Smooth muscle cell (in vitro differentiated cells): Measurements from ENCODE around the gene PPM1H. TPM values are rescaled to one million over a fixed set of nuclear protein-coding genes. Genes with fewer than 3 reads are reported as not detected.

Experiments
- DNase-seq: peaks from one replicate; lab custom pipeline; 2025; ENCODE audit not compliant: unreplicated experiment; lab: John Stamatoyannopoulos, UW
- H2AFZ ChIP-seq: fragments of 200-600 bp; sonication (generic); 2 replicates; pipeline ENCODE4 v1.6.0; 2016; ENCODE audit warnings: antibody characterized with exemption, low read depth, mild to moderate bottlenecking
- H3F3A ChIP-seq: fragments of 200-600 bp; sonication (generic); 2 replicates; pipeline ENCODE4 v1.6.0; 2017; ENCODE audit warnings: antibody characterized with exemption, low read depth
- H3K27ac ChIP-seq: fragments of 200-600 bp; sonication (generic); 2 replicates; pipeline ENCODE4 v1.5.1; 2016; ENCODE audit warnings: low read depth, mild to moderate bottlenecking
- H3K27me3 ChIP-seq: fragments of 200-600 bp; sonication (generic); 2 replicates; pipeline ENCODE4 v1.6.1; 2016; ENCODE audit warnings: low read depth, mild to moderate bottlenecking
- H3K36me3 ChIP-seq: fragments of 200-600 bp; sonication (generic); 2 replicates; pipeline ENCODE4 v1.5.1; 2016; ENCODE audit warnings: low read depth
- H3K4me1 ChIP-seq: fragments of 200-600 bp; sonication (generic); 2 replicates; pipeline ENCODE4 v1.5.1; 2016; ENCODE audit warnings: low read depth
- H3K4me2 ChIP-seq: fragments of 200-600 bp; sonication (generic); 2 replicates; pipeline ENCODE4 v1.6.0; 2016; ENCODE audit warnings: mild to moderate bottlenecking
- H3K4me3 ChIP-seq: fragments of 200-600 bp; sonication (generic); 2 replicates; pipeline ENCODE4 v1.5.1; 2016; ENCODE audit warnings: mild to moderate bottlenecking
- H3K79me2 ChIP-seq: fragments of 200-600 bp; sonication (generic); 2 replicates; pipeline ENCODE4 v1.6.0; 2016; ENCODE audit warnings: low read depth, mild to moderate bottlenecking
- H3K9ac ChIP-seq: fragments of 200-600 bp; sonication (generic); 2 replicates; pipeline ENCODE4 v1.6.0; 2016; ENCODE audit warnings: low read depth
- H3K9me3 ChIP-seq: fragments of 200-600 bp; sonication (generic); replicated peaks from 2 replicates; pipeline ENCODE4 v1.5.1; 2016; ENCODE audit warnings: low read depth
- H4K20me1 ChIP-seq: fragments of 200-600 bp; sonication (generic); 2 replicates; pipeline ENCODE4 v1.6.0; 2016; ENCODE audit warnings: low read depth
- WGBS: methylation state at CpG from one replicate; pipeline ENCODE4 v1.1.7; 2016; ENCODE audit warnings: low lambda C conversion rate; 5-methylcytosine and 5-hydroxymethylcytosine counted together
- polyA plus RNA-seq: library from polyadenylated mRNA; unstranded; fragments of >200 nt; fragmentation: Nextera tagmentation; extraction: Ambion mirVana; gene quantifications from 2 replicates; pipeline ENCODE4 v1.2.1, GENCODE V29; 2016
- total RNA-seq: library from RNA; depleted of rRNA; stranded (reverse); fragments of >200 nt; gene quantifications from 2 replicates; pipeline ENCODE4 v1.2.3, GENCODE V29; 2014
- TF ChIP-seq, protein P1 (sequence below): fragments of 200-600 bp; sonication (generic); IDR thresholded peaks from 2 replicates; pipeline ENCODE4 v1.5.1; 2017; ENCODE audit warnings: borderline replicate concordance, mild to moderate bottlenecking, antibody characterized with exemption; ENCODE audit not compliant: insufficient read depth, poor library complexity, severe bottlenecking

The PPM1H gene
- total and polyA plus RNA-seq, 2 experiments from 2014 or later: 0.56 to 3.6 TPM

DNA sequence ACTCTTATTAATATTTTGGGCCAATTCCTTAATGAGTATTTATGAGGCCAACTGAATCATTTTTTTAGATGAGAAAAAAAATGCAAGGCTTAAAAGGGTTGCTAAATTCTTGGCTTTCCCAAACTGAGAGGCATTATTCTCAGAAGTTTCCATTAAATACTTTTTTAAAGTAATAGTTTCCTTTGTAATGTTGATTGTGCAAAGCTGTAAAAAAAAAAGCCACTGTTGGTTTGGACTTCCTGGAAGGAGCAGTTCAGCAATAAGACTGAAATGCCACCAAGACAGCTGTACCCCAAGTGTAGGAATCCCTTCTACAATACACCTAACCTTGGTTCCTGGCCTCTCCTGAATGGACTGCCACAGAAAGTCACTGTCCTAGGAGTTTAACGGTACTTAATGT, 237.1 kb downstream of the PPM1H start:
- TF ChIP-seq, protein P1, sequence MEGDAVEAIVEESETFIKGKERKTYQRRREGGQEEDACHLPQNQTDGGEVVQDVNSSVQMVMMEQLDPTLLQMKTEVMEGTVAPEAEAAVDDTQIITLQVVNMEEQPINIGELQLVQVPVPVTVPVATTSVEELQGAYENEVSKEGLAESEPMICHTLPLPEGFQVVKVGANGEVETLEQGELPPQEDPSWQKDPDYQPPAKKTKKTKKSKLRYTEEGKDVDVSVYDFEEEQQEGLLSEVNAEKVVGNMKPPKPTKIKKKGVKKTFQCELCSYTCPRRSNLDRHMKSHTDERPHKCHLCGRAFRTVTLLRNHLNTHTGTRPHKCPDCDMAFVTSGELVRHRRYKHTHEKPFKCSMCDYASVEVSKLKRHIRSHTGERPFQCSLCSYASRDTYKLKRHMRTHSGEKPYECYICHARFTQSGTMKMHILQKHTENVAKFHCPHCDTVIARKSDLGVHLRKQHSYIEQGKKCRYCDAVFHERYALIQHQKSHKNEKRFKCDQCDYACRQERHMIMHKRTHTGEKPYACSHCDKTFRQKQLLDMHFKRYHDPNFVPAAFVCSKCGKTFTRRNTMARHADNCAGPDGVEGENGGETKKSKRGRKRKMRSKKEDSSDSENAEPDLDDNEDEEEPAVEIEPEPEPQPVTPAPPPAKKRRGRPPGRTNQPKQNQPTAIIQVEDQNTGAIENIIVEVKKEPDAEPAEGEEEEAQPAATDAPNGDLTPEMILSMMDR: no peak
- Histone ChIP-seq H3K27me3 (no peaks in the 10 kb centered on the region), H3K4me3 (no peak overlapping the region), H3K36me3 (no peaks in the 10 kb centered on the region), H3K4me2 (no peak overlapping the region), H3K27ac (no peak overlapping the region), H3K9me3 (no peaks in the 10 kb centered on the region), H3K79me2 (no peaks in the 10 kb centered on the region), H3K9ac (no peak overlapping the region), H2AFZ (no peak overlapping the region), H3F3A (peaks cover 3% of the 10 kb centered on the region), H3K4me1 (peaks cover 15% of the 10 kb centered on the region), H4K20me1 (no peaks in the 10 kb centered on the region)
- WGBS: 88% methylated on average over 1 of the region's 1 CpG
- no peak for DNase-seq

DNA sequence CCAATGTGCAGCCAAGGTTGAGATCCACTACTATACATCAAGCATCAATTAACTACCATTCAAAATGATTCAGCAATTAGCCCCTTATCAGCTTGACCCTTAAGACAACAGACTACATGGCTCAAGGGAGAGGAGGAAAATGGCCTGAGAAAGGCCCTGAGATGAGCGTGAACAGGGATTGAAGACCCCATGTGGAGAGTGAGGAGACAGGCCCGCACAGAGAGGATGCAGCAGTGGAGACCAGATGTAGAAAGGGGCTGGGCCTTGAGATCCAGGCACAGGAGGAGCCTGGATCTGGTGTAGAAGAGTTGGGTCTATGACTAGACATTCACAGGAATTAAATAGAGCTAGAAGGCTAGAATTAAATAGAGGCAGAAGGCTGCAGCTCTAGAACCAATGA, 239.3 kb downstream of the PPM1H start:
- Histone ChIP-seq H3F3A (no peaks in the 10 kb centered on the region), H3K4me2 (no peak overlapping the region), H3K4me3 (no peak overlapping the region), H3K9me3 (no peaks in the 10 kb centered on the region), H3K27me3 (no peaks in the 10 kb centered on the region), H3K27ac (no peak overlapping the region), H3K79me2 (no peaks in the 10 kb centered on the region), H3K36me3 (no peaks in the 10 kb centered on the region), H2AFZ (no peak overlapping the region), H3K9ac (no peak overlapping the region), H3K4me1 (no peaks in the 10 kb centered on the region), H4K20me1 (no peaks in the 10 kb centered on the region)
- no peak for DNase-seq
- TF ChIP-seq, protein P1: no peak
- 75% methylated on average over 2 of the region's 2 CpGs for WGBS

DNA sequence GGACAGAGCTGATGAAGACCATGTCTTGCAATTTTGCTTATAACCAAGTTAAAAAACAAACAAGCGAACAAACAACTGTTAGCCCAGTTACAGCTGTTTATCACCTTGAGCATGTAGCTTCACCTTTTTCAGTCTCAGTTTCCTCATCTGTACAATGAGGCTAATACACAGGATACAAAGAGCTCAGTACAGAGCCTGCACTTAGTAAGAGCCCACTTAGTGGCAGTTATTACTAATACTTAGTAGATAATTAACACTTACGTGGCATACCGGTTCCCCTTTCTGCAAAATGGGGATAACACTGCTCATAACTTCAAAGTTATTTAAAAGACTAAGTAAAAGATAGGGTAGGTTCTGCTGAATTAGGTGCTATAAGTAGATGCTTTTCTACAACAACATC, 240.3 kb downstream of the PPM1H start:
- Histone ChIP-seq H3K4me2 (no peak overlapping the region), H3K4me1 (no peaks in the 10 kb centered on the region), H3K9me3 (no peaks in the 10 kb centered on the region), H4K20me1 (no peaks in the 10 kb centered on the region), H2AFZ (no peak overlapping the region), H3K9ac (no peak overlapping the region), H3K36me3 (no peaks in the 10 kb centered on the region), H3K27me3 (no peaks in the 10 kb centered on the region), H3K4me3 (no peak overlapping the region), H3F3A (no peaks in the 10 kb centered on the region), H3K27ac (no peak overlapping the region), H3K79me2 (no peaks in the 10 kb centered on the region)
- DNase-seq: no peak
- WGBS: 86% methylated on average over 3 of the region's 3 CpGs
- TF ChIP-seq, protein P1: no peak

DNA sequence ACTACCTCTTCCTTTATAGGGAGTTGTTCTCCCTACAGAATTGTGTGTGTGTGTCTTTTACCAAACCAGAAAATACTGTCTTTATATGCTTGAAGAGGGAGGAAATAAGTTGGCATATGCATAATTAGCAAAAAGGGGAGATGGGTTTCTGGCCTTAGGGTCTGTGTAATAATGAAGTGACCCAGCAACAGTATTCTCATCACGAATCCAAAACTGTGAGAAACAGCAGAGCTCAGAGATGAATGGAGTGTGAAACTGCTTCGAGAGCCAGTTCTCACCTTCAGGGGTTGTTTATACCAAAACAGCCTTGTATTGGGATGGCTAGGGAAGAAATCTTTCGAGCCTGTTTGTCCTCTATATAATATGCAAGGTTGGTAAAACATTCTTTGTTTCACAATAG, 240.8 kb downstream of the PPM1H start:
- Histone ChIP-seq H3K9me3 (no peaks in the 10 kb centered on the region), H3K27me3 (no peaks in the 10 kb centered on the region), H3K79me2 (no peaks in the 10 kb centered on the region), H4K20me1 (no peaks in the 10 kb centered on the region), H3K4me1 (no peaks in the 10 kb centered on the region), H3K4me2 (no peak overlapping the region), H3K9ac (no peak overlapping the region), H3K36me3 (no peaks in the 10 kb centered on the region), H2AFZ (no peak overlapping the region), H3K27ac (no peak overlapping the region), H3K4me3 (no peak overlapping the region), H3F3A (no peaks in the 10 kb centered on the region)
- WGBS: 67% methylated on average over 3 of the region's 3 CpGs
- no peak for DNase-seq
- TF ChIP-seq, protein P1: no peak
